ENCODE data around the gene LYPD1.
"Not testable (repeated sequence)": the region's sequence is repeated elsewhere in the genome, so short reads cannot be mapped to it uniquely, and the experiment has no call there.

GRCh38 chr2:132698347-132698746 is 28.3 kb upstream of the LYPD1 start:
- not testable (repeated sequence) for TF ChIP-seq ZNF274 (IDR thresholded peaks at IDR 0.05; ENCODE audit: low read depth, low read length); YY1 (IDR thresholded peaks at IDR 0.05; ENCODE audit: insufficient read depth, insufficient read length)
